HG03378 (cell line): ENCODE results near the gene SIAH2.

Experiments
- ATAC-seq: cut with Tn5 transposase; IDR thresholded peaks from one replicate; pipeline ENCODE4 v1.9.1; 2021; ENCODE audit warnings: mild to moderate bottlenecking, moderate library complexity; ENCODE audit not compliant: unreplicated experiment

SIAH2 gene

DNA sequence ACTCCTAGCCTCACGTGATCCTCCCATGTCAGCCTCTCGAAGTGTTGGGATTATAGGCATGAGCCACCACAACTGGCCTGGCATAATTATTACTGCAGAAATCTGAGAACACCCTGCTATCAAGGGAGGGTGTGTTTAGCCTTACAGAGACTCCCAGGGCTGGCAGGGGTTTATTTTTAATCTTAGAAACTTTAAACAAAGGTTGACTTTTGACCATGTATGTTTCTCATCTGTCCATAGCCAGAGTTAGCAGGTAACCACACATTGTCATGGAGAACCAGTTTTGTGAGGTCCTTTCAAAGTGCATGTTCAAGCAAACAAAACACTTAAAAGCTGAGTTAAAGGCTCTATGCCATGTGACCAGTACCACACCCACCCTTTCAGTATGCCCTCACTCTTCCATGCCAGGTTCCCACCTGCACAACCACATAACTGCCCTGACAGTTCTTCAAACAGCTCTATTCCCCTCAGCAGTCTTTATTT is 11.1 kb downstream of the SIAH2 start:
- ATAC-seq = no peak

DNA sequence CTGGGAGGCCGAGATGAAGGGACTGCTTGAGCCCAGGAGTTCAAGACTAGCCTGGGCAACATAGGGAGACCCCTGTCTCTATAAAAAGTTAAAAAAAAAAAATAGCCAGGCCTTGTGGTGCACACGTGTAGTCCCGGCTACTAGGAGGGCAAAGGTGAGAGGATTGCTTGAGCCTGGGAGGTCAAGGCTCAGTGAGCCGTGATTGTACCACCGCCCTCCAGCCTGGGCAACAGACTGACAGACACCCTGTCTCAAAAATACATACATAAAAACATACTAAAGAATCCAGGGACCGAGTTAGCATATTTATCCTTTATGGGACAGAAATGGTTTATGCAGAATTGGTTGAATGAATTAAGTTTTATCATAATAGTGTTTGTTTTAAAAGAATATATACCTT is 13.7 kb downstream of the SIAH2 start:
- ATAC-seq = no peak

GRCh38 chr3:150748684-150749047 is 14.3 kb downstream of the SIAH2 start:
- no peak for ATAC-seq

- ATAC-seq = no peak
These were observed 14.9 kb downstream of the SIAH2 start for GRCh38 chr3:150747886-150748683.

DNA sequence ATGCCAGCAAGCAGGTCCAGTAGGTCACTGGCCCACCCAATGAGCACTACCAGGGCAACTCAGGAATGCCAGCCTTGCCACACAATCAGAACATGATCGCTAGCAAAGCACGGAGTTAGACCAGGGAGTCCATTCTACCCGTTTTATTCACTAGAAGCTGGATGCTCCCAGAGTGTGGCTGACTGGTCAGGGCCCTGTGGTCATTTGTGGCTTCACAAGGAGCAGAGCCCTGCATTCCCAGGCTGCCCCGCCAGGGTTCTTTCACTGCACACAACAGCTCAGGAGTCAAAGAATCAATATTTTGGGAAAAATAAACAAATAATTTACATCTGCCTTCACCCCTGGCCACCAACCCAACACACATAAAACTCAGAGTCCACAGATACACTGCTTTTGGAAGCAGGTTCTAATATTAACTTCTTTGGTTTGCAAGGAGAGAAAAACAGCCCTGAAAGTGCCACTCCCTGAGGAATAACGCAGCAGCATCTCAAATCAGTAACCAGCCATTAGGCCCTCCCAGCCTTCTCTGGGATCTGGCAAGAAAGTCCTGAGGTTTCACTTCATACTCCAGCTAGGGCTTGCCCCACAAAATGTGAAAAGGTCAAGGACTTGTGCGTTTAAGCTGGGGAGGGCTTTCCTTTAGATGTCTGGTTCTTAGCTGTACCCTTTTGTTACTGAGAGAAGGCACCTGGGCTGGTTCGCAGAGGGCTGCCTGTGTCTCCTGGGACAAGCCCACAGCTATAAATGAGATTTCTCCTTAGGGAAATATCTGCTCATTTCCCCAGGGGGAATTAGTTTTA is 16.0 kb downstream of the SIAH2 start:
- no peak for ATAC-seq

DNA sequence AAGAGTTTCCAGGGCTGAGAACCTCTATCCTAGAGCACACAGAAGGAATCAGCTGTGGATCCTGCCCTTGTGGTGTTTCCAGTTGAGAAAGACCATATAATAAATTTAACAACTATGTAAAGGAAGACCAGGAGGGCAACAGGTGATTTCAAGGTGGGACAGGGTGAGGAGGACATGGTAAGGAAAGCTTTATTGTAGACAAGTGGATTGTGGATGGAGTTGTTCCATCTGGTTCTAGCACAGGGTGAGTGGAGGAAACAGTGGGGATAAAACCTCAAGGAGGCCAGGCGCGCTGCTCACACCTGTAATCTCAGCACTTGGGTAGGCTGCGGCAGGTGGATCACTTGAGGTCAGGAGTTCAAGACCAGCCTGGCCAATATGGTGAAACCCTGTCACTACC is 17.1 kb downstream of the SIAH2 start:
- no peak for ATAC-seq

DNA sequence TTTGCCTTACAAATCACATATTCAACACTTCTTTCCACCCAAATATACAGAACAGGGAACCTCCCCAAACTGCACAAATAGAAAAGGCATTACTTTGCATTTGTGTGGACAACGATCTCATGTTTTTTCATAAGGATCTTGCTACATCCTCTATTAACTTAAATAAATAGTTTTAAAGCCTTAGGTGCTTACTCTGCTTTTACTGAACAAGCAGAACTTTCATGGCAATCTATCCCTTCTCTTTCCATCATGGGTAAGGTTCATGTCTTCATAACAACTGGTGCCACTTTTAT is 18.1 kb downstream of the SIAH2 start:
- no peak for ATAC-seq

DNA sequence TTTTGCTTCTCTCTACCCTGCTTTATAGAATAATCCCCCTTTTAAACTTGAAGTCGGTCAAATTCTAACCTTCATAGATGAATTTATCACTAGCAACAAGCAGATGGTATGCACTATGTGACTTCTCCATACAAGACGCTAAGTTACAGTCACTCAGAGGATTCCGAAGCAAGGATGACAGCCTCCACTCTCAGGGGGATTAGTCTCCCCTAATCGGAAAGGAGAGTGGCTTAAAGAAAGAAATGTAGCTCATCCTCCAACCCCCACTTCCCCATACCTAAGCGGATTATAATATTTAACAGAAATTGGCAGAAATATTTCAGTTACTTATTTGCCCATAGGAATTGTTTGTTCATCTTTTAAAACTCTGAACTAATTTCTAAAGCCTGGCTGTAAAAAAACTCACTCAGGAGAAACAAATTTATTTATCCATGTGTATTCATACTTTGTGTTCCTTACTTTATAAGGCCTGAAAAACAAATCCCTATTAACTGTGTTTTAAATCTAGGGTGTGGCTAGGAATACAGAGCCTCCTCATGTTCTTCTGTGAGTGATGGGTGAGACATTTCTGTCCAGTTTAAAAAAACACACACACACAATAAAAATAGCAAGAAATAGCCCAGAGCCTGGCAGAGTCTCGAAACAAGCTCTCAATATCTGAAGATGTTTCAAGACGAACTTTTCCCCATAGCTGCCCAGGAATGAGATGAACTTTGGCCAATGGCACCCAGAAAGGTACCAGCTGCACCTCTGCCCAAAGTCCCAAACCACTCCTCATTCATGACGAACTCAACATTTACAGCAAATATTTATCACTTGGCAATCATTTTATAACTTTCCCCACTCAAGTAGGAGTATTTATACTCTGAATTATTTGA is 18.7 kb downstream of the SIAH2 start:
- no peak for ATAC-seq

DNA sequence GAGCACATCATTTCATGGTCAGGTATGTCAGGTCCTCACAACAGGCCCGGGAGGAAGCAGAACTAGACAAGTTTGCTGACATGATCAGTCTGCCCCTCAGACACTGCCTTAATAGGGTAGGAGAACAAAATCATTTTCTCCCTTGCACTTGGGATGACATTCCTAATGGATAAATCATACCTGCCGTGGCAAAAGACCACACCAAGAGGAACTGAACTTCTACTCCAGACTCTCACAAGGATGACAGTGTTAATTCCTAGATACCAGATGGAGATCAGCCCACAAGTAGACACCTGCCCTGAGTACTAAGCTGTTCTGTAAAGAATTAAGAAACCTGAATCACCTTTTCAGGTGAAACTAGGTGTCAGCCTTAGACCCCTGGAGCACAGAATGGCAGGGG is 19.5 kb downstream of the SIAH2 start:
- no peak for ATAC-seq

GRCh38 chr3:150742679-150743078 is 20.3 kb downstream of the SIAH2 start:
- ATAC-seq = no peak

GRCh38 chr3:150742141-150742523 is 20.8 kb downstream of the SIAH2 start:
- no peak for ATAC-seq

- ATAC-seq = no peak
These were observed 21.4 kb downstream of the SIAH2 start for GRCh38 chr3:150741497-150742140.

GRCh38 chr3:150740733-150741496 is 22.1 kb downstream of the SIAH2 start:
- no peak for ATAC-seq

GRCh38 chr3:150739877-150740645 is 22.9 kb downstream of the SIAH2 start:
- peak; percentile 29 for ATAC-seq

- ATAC-seq = peak; percentile 53
These were observed 23.6 kb downstream of the SIAH2 start for GRCh38 chr3:150739200-150739863.

GRCh38 chr3:150738688-150739087 is 24.3 kb downstream of the SIAH2 start:
- ATAC-seq = no peak

- peak; percentile 46 for ATAC-seq
These were observed 24.9 kb downstream of the SIAH2 start for GRCh38 chr3:150737874-150738679.
